HG02763 (cell line): ENCODE data around the gene COL18A1.
"Not testable (repeated sequence)": the region's sequence is repeated elsewhere in the genome, so short reads cannot be mapped to it uniquely, and the experiment has no call there.

Experiments
- ATAC-seq: cut with Tn5 transposase; IDR thresholded peaks from one replicate; pipeline ENCODE4 v1.9.1; 2021; ENCODE audit warnings: mild to moderate bottlenecking, moderate library complexity; ENCODE audit not compliant: unreplicated experiment

COL18A1 gene

DNA sequence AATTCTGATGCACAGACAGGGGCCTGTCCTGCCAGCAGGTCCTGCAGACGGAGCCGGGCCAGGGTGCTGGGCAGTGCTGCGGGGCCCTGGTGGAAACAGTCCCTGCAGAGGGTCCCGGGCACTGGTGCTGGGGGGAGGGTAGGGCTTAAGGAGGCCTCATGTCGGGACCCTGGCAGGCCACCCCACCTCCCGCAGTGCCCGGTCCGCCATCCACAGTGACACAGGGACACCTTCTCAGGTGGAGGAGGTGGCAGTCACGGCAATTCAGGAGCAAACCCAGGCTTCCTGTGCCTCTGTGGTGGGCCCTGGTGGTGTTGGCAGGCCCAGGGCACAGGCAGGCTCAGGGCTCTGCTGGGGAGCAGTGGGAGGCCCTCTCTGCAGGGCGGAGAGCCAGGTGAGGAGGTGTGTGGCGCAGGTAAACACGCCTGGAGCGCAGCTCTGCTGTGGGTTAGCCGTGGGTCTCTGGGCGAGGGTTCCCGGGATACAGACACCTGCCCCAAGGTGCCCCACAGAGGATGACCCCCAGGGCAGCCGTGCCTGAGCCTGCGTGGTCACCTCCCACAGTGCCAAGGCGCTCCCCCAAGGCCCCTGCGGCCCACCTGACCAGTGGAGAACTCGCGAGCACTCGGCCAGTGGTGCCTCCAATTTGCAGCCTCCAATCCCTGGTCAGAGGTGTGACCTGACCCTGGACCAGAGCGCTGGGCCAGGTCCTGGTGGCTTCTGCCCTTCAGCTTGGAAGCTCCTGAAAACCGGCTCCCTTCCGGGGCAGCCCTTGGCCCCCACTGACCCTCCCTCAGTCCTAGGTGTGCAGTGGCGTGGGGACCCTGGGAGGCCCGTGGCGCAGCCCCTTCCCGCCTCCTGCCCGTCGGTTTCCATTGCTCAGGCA, 19.2 kb downstream of the COL18A1 start:
- no peak for ATAC-seq

GRCh38 chr21:45424854-45425795, 20.2 kb downstream of the COL18A1 start:
- ATAC-seq = no peak

DNA sequence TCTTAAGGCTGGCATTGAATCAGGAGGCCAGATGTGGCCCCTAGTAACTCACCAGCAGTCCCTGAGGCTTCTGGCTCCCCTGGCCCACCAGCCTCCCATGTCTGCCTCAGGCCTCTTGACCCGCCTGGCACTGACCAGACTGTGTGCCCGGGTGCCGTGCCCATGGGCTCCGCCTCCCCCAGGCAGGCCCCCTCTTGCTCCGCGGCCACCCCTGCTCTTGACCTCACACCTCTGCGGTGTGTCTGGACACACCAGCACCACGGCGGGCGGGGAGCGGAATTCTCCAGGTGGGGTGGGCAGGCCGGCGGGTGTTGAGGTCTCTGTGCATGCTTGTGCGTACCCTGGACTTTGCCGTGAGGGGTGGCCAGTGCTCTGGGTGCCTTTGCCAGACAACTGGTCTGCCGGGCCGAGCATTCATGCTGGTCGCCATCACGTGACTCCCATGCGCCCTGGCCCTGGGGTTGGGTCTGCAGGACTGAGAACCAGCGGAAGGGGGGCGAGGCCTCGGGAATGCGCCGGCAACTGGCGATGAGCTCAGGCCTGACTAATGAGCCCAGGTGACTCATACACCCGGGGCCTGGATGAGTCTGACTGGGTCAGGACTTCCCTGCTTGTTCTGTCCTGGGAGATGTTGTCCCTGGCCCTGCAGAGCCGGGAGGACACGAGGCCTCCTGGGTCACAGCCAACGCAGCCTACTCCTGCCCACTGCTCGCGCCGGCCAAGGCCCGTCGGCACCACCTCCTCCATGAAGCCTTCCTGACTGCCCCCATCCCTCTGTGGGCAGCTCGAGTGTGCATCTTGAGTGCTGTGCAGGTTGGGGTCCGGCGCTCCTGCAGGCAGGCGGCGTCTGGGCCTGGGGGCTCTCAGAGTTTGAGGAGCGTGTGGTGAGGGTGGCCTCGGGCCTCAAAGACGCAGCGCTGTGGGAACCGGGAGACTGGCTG, 22.6 kb downstream of the COL18A1 start:
- no peak for ATAC-seq

GRCh38 chr21:45428534-45428933, 23.6 kb downstream of the COL18A1 start:
- no peak for ATAC-seq

DNA sequence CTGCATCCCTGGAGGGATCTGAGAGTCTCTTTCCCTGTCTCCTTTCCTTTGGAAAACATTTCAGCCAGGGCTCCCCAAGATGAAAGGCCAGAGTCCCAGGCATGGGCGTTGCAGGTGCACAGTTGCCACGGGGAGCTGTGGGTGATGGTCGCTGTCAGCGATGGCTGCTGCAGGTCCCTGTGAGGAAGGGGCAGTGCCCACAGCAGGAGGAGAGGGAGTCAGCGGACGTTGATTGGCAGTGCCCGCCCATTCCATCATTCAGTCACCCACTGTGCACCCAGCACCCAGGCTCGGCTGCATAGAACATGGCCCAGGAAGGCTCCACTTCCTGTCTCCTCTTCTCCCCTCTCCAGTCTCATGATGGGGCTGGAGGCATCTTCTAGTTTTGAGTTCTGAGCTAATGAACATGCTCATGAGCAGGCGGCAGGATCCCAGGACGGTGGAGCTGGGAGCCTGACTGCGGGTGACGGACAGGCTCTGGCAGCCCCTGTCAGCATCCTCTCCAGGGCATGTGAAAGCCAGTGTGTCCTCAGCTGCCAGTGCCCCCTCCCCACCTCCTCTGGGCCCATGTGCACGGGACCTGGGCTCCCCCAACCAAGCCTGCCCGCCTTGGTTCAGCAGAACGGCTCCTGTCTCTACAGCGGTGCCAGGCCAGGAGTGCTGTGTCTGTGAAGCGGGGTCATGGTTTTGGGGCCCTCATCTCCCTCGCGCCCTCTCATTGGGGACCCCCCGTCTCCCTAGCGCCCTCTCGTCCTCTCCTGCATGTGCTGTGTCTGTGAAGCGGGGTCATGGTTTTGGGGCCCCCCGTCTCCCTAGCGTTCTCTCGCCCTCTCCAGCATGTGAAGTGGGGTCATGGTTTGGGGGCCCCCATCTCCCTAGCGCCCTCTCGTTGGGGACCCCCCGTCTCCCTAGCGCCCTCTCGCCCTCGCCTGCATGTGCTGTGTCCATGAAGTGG, 24.5 kb downstream of the COL18A1 start:
- no peak for ATAC-seq

DNA sequence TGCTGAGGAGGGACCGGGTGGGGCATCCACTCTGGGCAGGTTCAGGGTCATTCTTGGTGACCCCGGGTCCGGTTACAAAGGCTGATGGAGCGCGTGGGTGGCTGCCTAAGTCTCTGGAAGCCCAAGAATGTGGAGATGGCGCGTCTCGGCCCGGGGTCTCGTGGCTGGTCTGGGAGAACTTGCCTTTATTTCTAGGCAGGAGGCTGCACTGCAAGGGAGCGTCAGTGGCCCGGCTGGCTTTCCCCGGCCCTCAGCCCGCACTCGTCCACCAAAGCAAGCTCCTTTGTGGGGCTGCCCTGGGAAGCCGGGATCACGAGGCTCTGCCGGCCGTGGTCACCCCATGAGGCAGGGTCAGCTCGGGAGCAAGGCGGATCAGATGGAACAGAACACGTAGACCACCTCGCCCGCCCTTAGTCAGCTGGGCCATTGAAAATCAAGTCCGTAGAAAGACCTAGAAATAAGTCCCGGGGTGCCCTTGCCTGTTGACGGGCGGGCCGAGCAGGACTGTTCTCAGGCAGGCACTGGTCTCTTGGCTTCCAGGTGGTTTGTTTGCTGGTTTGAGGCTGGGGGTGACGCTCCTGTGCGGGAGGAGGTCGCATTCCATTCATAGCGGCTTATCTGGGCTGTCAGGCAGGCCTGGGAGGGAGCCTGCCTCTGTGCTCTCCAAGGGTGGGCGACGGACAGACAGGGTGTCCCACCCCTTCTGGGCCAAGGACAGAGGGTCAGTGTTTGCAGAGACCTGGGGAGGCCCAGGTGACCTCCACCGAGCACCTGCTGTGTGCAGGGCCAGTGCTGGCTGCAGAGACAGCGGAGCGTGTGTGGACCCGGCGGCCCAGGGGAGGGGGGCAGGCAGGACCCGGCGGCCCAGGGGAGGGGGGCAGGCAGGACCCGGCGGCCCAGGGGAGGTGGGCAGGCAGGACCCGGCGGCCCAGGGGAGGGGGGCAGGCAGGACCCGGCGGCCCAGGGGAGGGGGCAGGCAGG, 25.8 kb downstream of the COL18A1 start:
- no peak for ATAC-seq

- no peak for ATAC-seq
These were observed 27.0 kb downstream of the COL18A1 start for GRCh38 chr21:45431781-45432572.

GRCh38 chr21:45432575-45433255, 27.8 kb downstream of the COL18A1 start:
- no peak for ATAC-seq

- no peak for ATAC-seq
These were observed 28.3 kb downstream of the COL18A1 start for GRCh38 chr21:45433301-45433700.

GRCh38 chr21:45433911-45434644, 29.1 kb downstream of the COL18A1 start:
- ATAC-seq = no peak

GRCh38 chr21:45434645-45435217, 29.8 kb downstream of the COL18A1 start:
- no peak for ATAC-seq

DNA sequence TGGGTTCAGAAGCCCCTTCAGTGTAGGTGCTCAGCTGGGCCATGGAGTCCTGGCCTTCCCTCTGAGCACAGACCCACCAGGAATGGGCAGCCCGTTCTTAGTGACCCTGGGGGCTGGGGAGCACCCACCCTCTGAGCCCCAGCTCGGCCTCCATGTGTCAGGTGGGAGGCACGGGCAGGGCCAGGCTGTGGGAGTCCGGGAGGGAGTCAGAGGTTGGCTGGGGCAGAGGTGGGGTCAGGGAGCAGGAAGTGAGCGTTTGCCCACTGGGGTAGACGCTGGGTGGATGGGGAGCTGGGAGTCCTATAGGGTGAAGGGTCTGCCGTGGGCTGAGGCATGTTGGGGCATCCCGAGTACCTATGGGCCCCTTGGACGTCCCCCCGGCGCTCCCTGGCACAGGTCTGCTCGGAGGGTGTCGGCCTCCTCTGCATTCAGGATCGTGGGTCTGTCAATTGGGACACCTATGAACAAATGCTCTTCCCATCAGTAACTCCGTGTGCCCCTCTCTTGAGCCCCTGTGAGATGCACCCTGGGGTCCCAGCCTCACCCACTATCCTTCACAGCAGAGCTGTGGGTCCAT, 30.5 kb downstream of the COL18A1 start:
- ATAC-seq = no peak

GRCh38 chr21:45436351-45437065, 31.5 kb downstream of the COL18A1 start:
- ATAC-seq = no peak

- not testable (repeated sequence) for ATAC-seq
These were observed 32.9 kb downstream of the COL18A1 start for GRCh38 chr21:45437844-45438243.
